ENCODE measurements around the gene PLEKHB2. TPM values are rescaled to one million over a fixed set of nuclear protein-coding genes. Genes with fewer than 3 reads are reported as not detected.

Gene PLEKHB2
- total and polyA plus RNA-seq, 10 of the 15 experiments (the other 5 are each of a cell fraction or from before 2014, with no cell fraction given), result 12.3 to 55.6 (median 26.2) TPM

DNA sequence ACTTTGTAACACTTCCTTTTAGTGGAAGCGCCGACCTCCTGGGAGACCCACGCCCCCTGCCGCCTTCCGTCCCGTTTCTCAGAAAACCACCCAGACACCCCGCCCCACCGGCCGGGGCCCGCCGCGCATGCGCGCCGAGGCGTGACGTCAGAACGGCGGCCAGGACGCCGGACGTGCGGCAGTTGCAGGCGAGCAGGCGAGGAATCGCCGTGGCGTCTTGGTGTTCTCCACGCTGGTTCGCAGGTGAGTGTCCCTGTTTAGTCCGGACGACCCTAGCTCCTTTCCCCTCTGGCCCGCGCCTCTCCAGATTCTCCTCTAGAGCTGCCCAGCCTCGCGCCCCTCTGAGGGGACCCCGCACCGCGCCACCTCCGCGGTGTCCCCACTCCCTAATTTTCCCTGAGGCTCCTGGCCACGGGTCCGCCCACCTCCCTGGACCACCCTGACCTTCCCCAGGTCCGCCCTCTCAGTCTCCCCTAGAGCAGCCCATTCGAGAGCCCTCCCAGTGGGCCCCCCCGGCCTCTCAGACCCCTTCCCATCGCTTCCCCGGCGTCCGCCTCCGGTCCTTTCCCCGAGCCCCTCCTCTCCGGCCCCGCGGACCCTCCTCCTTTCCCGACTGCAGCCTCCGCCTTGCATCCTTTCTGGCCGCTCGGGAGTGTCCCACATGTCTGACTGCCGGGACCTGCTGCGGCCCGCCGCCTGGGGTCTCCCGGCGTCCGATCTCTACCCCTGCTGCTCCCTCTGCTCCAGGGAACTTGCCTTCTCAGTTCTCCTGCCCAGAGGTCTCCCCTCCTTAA is at the start of gene PLEKHB2 (continued):
- TF ChIP-seq KDM1A (IDR thresholded peaks at IDR 0.05; ENCODE audit: borderline replicate concordance), result no peak
- TF ChIP-seq SREBF1 (IDR thresholded peaks at IDR 0.05; ENCODE audit: low read length), result no peak
- TF ChIP-seq EZH2 (IDR thresholded peaks at IDR 0.05; ENCODE audit: borderline replicate concordance, control insufficient read depth, low read depth, low read length), result no peak
- TF ChIP-seq, protein P1, sequence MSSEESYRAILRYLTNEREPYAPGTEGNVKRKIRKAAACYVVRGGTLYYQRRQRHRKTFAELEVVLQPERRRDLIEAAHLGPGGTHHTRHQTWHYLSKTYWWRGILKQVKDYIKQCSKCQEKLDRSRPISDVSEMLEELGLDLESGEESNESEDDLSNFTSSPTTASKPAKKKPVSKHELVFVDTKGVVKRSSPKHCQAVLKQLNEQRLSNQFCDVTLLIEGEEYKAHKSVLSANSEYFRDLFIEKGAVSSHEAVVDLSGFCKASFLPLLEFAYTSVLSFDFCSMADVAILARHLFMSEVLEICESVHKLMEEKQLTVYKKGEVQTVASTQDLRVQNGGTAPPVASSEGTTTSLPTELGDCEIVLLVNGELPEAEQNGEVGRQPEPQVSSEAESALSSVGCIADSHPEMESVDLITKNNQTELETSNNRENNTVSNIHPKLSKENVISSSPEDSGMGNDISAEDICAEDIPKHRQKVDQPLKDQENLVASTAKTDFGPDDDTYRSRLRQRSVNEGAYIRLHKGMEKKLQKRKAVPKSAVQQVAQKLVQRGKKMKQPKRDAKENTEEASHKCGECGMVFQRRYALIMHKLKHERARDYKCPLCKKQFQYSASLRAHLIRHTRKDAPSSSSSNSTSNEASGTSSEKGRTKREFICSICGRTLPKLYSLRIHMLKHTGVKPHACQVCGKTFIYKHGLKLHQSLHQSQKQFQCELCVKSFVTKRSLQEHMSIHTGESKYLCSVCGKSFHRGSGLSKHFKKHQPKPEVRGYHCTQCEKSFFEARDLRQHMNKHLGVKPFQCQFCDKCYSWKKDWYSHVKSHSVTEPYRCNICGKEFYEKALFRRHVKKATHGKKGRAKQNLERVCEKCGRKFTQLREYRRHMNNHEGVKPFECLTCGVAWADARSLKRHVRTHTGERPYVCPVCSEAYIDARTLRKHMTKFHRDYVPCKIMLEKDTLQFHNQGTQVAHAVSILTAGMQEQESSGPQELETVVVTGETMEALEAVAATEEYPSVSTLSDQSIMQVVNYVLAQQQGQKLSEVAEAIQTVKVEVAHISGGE (CRISPR knock-in tag; IDR thresholded peaks at IDR 0.05), result no peak
- no peak for TF ChIP-seq NFIC (IDR thresholded peaks at IDR 0.05; ENCODE audit: low read depth, low read length)
- peak; percentile 18 for TF ChIP-seq DPF2 (IDR thresholded peaks at IDR 0.05)
- TF ChIP-seq BCLAF1 (IDR thresholded peaks at IDR 0.05), result no peak
- TF ChIP-seq CHD1 (IDR thresholded peaks at IDR 0.05; ENCODE audit: low read depth, low read length), result peak; percentile 80; the same call in 1 of the 2 replicates
- TF ChIP-seq JUND (IDR thresholded peaks at IDR 0.05; ENCODE audit: low read depth, low read length), result peak; percentile 31; the same call in 1 of the 2 replicates
- TF ChIP-seq SKIL (IDR thresholded peaks at IDR 0.05; ENCODE audit: low read depth, poor library complexity, severe bottlenecking), result no peak
- TF ChIP-seq ZNF384 (IDR thresholded peaks at IDR 0.05; ENCODE audit: borderline replicate concordance, low read depth, low read length), result 0 out of 2 replicates have a peak, but pooled peaks have one; percentile 6
- peak; percentile 45; the same call in 1 of the 2 replicates for TF ChIP-seq YY1 (IDR thresholded peaks at IDR 0.05; ENCODE audit: low read depth, low read length)
- TF ChIP-seq, protein P2, sequence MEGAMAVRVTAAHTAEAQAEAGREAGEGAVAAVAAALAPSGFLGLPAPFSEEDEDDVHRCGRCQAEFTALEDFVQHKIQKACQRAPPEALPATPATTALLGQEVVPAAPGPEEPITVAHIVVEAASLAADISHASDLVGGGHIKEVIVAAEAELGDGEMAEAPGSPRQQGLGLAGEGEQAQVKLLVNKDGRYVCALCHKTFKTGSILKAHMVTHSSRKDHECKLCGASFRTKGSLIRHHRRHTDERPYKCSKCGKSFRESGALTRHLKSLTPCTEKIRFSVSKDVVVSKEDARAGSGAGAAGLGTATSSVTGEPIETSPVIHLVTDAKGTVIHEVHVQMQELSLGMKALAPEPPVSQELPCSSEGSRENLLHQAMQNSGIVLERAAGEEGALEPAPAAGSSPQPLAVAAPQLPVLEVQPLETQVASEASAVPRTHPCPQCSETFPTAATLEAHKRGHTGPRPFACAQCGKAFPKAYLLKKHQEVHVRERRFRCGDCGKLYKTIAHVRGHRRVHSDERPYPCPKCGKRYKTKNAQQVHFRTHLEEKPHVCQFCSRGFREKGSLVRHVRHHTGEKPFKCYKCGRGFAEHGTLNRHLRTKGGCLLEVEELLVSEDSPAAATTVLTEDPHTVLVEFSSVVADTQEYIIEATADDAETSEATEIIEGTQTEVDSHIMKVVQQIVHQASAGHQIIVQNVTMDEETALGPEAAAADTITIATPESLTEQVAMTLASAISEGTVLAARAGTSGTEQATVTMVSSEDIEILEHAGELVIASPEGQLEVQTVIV (IDR thresholded peaks at IDR 0.05; ENCODE audit: borderline replicate concordance, partially characterized antibody), result no peak
- peak; percentile 87 for TF ChIP-seq NRF1 (conservative IDR thresholded peaks at IDR 0.05; ENCODE audit: low read depth, low read length)
- 0 out of 2 replicates have a peak, but pooled peaks have one; percentile 14 for TF ChIP-seq RFX5 (IDR thresholded peaks at IDR 0.05; ENCODE audit: low read depth, low read length)
- 0 out of 2 replicates have a peak, but pooled peaks have one; percentile 34 for TF ChIP-seq PML (IDR thresholded peaks at IDR 0.05; ENCODE audit: low read length)
- peak; percentile 80 for TF ChIP-seq MXI1 (IDR thresholded peaks at IDR 0.05; ENCODE audit: low read depth, low read length)

Measured in GM12878 (cell line).